ENCODE data around the gene LINGO1. TPM values are rescaled to one million over a fixed set of nuclear protein-coding genes. Genes with fewer than 3 reads are reported as not detected.

Gene LINGO1
- total RNA-seq, 4 donors from 2014 or later: 0.83 to 2.2 (median 1.0) TPM; not detected in 1

DNA sequence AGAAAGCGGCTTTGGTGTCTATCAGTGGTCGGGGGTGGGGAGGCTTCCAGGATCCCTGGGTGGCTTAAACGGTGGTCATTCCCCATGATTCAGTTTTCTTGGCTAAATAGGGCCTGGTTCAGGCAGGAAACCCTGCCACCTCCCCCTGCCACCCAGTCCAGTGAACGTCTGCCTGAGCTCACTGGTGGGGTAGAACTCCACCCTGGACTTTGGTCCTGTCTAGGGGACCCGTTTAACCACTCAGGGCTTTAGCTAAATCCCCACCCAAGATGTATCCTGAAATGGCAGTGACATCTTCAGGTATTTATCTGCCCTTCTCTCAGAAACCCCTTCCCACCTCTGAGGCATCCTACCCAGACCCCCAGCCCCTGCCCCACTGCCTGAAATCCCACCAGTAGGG, 30.5 kb upstream of the LINGO1 start:
- intact Hi-C loops (cut with DNase I): no loop called here
- TF ChIP-seq POLR2A (IDR thresholded peaks at IDR 0.05; ENCODE audit: low read depth) (no peak), POLR2AphosphoS5 (IDR thresholded peaks at IDR 0.05) (no peak), EP300 (IDR thresholded peaks at IDR 0.05) (no peak)
- TF ChIP-seq, protein P1, sequence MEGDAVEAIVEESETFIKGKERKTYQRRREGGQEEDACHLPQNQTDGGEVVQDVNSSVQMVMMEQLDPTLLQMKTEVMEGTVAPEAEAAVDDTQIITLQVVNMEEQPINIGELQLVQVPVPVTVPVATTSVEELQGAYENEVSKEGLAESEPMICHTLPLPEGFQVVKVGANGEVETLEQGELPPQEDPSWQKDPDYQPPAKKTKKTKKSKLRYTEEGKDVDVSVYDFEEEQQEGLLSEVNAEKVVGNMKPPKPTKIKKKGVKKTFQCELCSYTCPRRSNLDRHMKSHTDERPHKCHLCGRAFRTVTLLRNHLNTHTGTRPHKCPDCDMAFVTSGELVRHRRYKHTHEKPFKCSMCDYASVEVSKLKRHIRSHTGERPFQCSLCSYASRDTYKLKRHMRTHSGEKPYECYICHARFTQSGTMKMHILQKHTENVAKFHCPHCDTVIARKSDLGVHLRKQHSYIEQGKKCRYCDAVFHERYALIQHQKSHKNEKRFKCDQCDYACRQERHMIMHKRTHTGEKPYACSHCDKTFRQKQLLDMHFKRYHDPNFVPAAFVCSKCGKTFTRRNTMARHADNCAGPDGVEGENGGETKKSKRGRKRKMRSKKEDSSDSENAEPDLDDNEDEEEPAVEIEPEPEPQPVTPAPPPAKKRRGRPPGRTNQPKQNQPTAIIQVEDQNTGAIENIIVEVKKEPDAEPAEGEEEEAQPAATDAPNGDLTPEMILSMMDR (IDR thresholded peaks at IDR 0.05): no peak
- no peak overlapping the region for H3K4me3 ChIP-seq
- no peaks in the 10 kb centered on the region for H3K36me3 ChIP-seq
- WGBS: 83% methylated on average over 5 of the region's 5 CpGs
- no peaks in the 10 kb centered on the region for H3K9me3 ChIP-seq
- peaks cover 0 to 79% (median 0%) of the 10 kb centered on the region in 4 donors for H3K27me3 ChIP-seq
- DNase-seq (ENCODE audit: extremely low spot score): no peak
- no peak overlapping the region for H3K27ac ChIP-seq (replicated peaks in 1 of 4)
- H3K4me1 ChIP-seq: no peaks in the 10 kb centered on the region

DNA sequence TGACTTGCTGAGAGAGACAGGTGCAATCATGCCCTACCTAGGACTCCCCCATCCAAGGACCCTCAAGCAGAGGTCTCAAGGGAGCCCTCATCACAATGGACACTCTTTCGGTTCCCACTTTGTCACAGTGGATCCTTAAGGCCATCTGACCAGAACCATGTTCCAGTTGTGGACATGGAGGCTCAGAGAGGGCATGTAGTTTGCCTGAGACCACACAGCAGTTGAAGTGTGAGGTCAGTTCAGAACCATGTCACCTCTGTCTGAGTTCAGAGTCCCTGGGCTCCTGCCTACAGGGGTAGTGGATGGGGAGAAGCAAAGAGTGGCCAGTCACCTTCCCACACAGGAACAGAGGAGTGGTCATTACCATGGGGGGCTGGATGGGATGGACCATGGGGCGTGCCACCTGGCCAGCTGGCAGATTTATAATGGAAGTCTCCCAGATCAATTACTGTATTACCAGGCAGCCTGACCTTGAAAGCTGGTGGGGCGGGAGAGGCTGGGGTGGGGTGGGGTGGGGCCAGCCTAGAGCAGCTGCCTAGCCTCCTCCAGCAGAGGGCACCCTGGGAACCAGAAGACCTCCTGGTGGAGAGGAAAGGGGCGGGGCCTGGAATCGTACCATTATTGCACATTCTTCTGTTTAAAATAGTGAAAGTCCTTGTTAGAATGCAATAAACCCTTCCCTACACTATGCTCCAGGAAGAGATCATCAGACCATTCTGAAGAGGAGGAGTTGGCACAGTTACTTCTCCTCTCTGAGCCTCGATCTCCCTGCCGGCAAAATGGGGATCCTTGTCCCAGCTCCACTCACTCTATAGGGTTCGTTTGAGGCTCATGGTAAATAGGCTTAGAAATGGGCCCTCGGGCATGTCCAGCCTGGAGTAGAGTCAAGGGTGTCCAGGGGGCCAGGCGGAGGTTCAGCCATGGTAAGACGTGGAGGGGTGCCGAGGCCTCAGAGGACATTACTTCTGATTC, 26.9 kb upstream of the LINGO1 start:
- DNase-seq (ENCODE audit: extremely low spot score): no peak
- 58% methylated on average over 11 of the region's 12 CpGs for WGBS
- H3K9me3 ChIP-seq: no peaks in the 10 kb centered on the region
- no peak for TF ChIP-seq POLR2A (IDR thresholded peaks at IDR 0.05; ENCODE audit: low read depth)
- TF ChIP-seq, protein P1 (IDR thresholded peaks at IDR 0.05): peak in 1 of 3 experiments; percentile 19
- H3K27ac ChIP-seq (replicated peaks in 1 of 4): no peak overlapping the region
- intact Hi-C loops (cut with DNase I): no loop called here
- H3K27me3 ChIP-seq: peaks cover 0 to 87% (median 0%) of the 10 kb centered on the region in 4 donors
- H3K4me3 ChIP-seq: no peak overlapping the region
- no peaks in the 10 kb centered on the region for H3K36me3 ChIP-seq
- no peaks in the 10 kb centered on the region for H3K4me1 ChIP-seq

DNA sequence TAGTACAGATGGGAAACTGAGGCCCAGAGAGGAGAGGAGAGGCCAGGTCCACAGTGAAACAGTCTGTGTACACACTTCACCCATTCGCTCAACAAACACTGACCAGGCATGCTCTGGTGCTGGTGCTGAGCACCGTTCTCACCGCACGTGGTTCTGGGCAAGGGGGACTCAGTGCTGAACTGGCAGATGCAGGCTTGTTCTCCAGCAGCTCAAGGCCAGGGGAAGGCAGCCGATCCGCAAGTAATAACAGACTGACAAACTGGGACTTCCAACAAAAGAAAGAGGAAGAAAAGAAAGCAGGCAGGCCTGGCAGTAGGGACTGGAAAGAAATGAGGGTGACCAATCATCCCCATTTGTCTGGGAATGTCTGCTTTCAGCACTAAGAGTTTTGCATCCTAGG, 25.6 kb upstream of the LINGO1 start:
- no peaks in the 10 kb centered on the region for H3K36me3 ChIP-seq
- H3K4me1 ChIP-seq: no peaks in the 10 kb centered on the region
- H3K27ac ChIP-seq (replicated peaks in 1 of 4): no peak overlapping the region
- peaks cover 0 to 90% (median 0%) of the 10 kb centered on the region in 4 donors for H3K27me3 ChIP-seq
- intact Hi-C loops (cut with DNase I): no loop called here
- WGBS: 68% methylated on average over 5 of the region's 6 CpGs
- TF ChIP-seq POLR2A (IDR thresholded peaks at IDR 0.05; ENCODE audit: low read depth): no peak
- no peak for TF ChIP-seq POLR2AphosphoS5 (IDR thresholded peaks at IDR 0.05)
- no peak for TF ChIP-seq EP300 (IDR thresholded peaks at IDR 0.05)
- TF ChIP-seq, protein P1 (IDR thresholded peaks at IDR 0.05): no peak
- H3K9me3 ChIP-seq: peaks cover 0 to 11% (median 3%) of the 10 kb centered on the region in 4 donors
- H3K4me3 ChIP-seq: no peak overlapping the region
- DNase-seq (ENCODE audit: extremely low spot score): no peak

DNA sequence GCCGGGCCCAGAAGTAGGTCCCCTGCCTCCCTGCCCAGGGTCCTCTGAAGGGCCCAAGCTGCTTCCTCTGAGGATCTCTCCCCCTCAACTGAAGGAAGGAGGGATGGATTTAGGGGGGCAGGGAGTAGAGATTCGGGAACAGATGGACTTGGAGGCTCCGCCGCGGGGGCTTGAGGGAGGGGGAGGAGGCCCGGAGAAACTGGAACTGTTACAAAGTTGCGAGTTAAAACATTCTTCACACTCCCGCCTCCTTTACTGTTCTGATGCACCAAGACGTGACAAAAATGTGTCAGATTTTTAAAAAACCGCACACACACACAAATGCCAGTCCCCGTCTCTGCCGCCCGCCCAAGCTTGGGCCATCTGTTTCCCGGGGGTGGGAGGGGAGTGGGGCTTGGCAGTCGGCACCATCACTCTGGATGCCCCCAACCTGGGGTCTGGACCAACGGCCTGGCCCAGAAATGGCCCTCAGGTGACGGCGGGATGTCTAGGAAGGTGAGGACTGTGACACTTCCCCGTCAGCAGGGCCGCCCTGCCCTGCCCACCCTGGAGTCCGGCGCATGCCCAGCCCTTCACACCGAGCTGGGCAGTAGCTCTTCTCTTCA, 25.0 kb upstream of the LINGO1 start:
- H3K27me3 ChIP-seq: peaks cover 0 to 90% (median 0%) of the 10 kb centered on the region in 4 donors
- peaks cover 0 to 11% (median 3%) of the 10 kb centered on the region in 4 donors for H3K9me3 ChIP-seq
- DNase-seq (ENCODE audit: extremely low spot score): no peak
- no peaks in the 10 kb centered on the region for H3K4me1 ChIP-seq
- 52% methylated on average over 15 of the region's 23 CpGs for WGBS
- H3K4me3 ChIP-seq: no peak overlapping the region
- no peak overlapping the region for H3K27ac ChIP-seq (replicated peaks in 1 of 4)
- H3K36me3 ChIP-seq: no peaks in the 10 kb centered on the region
- intact Hi-C loops (cut with DNase I): no loop called here
- TF ChIP-seq EP300 (IDR thresholded peaks at IDR 0.05) (no peak), POLR2A (IDR thresholded peaks at IDR 0.05; ENCODE audit: low read depth) (no peak), POLR2AphosphoS5 (IDR thresholded peaks at IDR 0.05) (no peak)
- TF ChIP-seq, protein P1 (IDR thresholded peaks at IDR 0.05): no peak

All from esophagus muscularis mucosa (tissue), 4 donors.